NCI-H2227 treated with DMSO at 0.1 percent for 48 hours (cell line): ENCODE results near the gene ARFGEF3.

Source experiments
- DNase-seq: peaks from one replicate; lab custom pipeline; 2025; lab: John Stamatoyannopoulos, UW

The ARFGEF3 gene

GRCh38 chr6:138162955-138163575 is 1.3 kb downstream of the ARFGEF3 start:
- no peak for DNase-seq

- DNase-seq = no peak
Observed at GRCh38 chr6:138175596-138175995, 13.9 kb downstream of the ARFGEF3 start.

- no peak for DNase-seq
Observed at GRCh38 chr6:138176652-138177232, 15.0 kb downstream of the ARFGEF3 start.

- DNase-seq = no peak
Observed at GRCh38 chr6:138182939-138183789, 21.4 kb downstream of the ARFGEF3 start.

- DNase-seq = no peak
Observed at GRCh38 chr6:138183790-138184134, 22.0 kb downstream of the ARFGEF3 start.

- no peak for DNase-seq
Observed at GRCh38 chr6:138184230-138184629, 22.5 kb downstream of the ARFGEF3 start.

GRCh38 chr6:138187156-138187555 is 25.4 kb downstream of the ARFGEF3 start:
- DNase-seq = no peak

GRCh38 chr6:138188278-138188941 is 26.7 kb downstream of the ARFGEF3 start:
- DNase-seq = no peak

GRCh38 chr6:138194287-138194686 is 32.5 kb downstream of the ARFGEF3 start:
- DNase-seq = no peak

- DNase-seq = no peak
Observed at GRCh38 chr6:138196122-138196738, 34.5 kb downstream of the ARFGEF3 start.

- DNase-seq = no peak
Observed at GRCh38 chr6:138197570-138197969, 35.8 kb downstream of the ARFGEF3 start.

GRCh38 chr6:138198430-138199091 is 36.8 kb downstream of the ARFGEF3 start:
- DNase-seq = no peak

- no peak for DNase-seq
Observed at GRCh38 chr6:138201836-138202235, 40.1 kb downstream of the ARFGEF3 start.

GRCh38 chr6:138203315-138203714 is 41.6 kb downstream of the ARFGEF3 start:
- no peak for DNase-seq

- DNase-seq = no peak
Observed at GRCh38 chr6:138204303-138204702, 42.6 kb downstream of the ARFGEF3 start.

GRCh38 chr6:138204792-138205384 is 43.1 kb downstream of the ARFGEF3 start:
- DNase-seq = no peak

GRCh38 chr6:138205437-138206094 is 43.8 kb downstream of the ARFGEF3 start:
- DNase-seq = no peak

GRCh38 chr6:138206862-138207261 is 45.1 kb downstream of the ARFGEF3 start:
- DNase-seq = no peak

- no peak for DNase-seq
Observed at GRCh38 chr6:138211048-138211581, 49.4 kb downstream of the ARFGEF3 start.

- no peak for DNase-seq
Observed at GRCh38 chr6:138211601-138212000, 49.9 kb downstream of the ARFGEF3 start.
